ENCODE measurements around the gene TPST1.

DNA sequence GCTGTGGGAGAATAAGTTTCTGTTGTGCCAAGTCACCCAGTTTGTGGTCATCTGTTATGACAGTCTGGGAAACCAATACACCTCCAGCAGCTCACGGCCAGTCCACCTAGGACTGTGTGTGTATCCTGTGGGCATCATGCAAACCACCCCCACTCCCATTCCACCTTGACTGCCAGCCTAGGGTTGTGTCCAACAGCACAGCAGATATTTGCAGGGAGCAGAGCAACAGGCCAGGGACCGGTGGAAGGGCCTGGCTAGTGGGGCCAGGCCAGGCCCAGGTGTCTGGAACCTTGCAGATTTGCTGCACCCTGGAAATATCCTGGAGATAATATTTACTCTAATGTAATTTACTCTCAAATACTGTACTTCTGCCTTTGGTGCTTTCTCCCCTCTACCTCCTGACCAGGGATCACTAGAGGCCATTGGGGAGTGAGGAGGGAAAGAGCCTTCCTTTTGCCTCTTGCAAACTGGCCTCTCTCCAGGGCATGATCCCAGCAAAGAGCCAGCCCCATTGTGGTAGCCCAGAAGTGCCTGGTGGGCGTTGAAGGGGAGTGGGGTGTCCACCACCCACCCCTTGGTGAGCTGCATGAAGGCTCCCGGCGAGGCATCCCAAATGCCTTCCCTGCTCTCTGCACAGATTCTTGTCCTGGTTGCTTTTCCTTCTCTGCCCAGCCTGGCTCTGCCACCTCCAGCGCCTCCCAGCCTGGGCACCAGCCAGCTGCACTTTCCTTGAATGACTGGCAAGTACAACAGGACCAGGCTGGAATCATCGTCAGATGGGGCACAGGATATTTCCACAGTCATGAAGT is 15.2 kb upstream of the TPST1 start:
- no peak for TF ChIP-seq EZH2 (IDR thresholded peaks at IDR 0.05; ENCODE audit: insufficient read depth, low read length)
- TF ChIP-seq CTCF (IDR thresholded peaks at IDR 0.05; ENCODE audit: insufficient read depth, low read depth, low read length) = no peak

Data from astrocyte (in vitro differentiated cells and primary cell).